Medulla oblongata (tissue), 1 donor: ENCODE results near the gene SYNDIG1.

Experiments used
- DNase-seq: peaks from one replicate; pipeline ENCODE4 v3.0.0-alpha.2; 2015; ENCODE audit errors: extremely low spot score

SYNDIG1 gene

GRCh38 chr20:24470746-24471582, 1.5 kb downstream of the SYNDIG1 start:
- DNase-seq: peak; percentile 69

- DNase-seq: no peak
Measured at GRCh38 chr20:24472426-24472825, 3.0 kb downstream of the SYNDIG1 start.

GRCh38 chr20:24473435-24474223, 4.2 kb downstream of the SYNDIG1 start:
- DNase-seq: peak; percentile 57

- no peak for DNase-seq
Measured at GRCh38 chr20:24477831-24478547, 8.6 kb downstream of the SYNDIG1 start.

DNA sequence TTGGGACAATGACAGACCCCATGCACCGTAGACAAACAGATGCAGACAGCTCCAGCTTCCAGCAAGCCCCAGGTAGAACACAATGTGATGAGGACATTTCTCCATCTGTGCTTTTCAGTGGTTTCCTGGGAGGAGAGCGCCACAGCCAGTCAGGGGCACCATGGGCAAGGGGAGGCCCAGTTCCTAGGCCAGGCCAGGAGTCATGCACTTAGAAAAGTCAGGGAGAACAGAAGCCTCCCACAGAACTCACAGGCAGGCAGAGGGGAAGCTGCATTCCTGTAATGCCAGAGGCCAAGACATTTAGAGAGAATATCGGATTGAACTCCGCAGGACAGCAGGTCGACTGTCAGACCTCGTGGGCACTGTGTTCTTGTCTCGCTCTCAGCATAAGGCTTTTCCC, 9.2 kb downstream of the SYNDIG1 start:
- no peak for DNase-seq

- DNase-seq: no peak
Measured at GRCh38 chr20:24479106-24479505, 9.7 kb downstream of the SYNDIG1 start.

GRCh38 chr20:24479595-24479994, 10.2 kb downstream of the SYNDIG1 start:
- no peak for DNase-seq

DNA sequence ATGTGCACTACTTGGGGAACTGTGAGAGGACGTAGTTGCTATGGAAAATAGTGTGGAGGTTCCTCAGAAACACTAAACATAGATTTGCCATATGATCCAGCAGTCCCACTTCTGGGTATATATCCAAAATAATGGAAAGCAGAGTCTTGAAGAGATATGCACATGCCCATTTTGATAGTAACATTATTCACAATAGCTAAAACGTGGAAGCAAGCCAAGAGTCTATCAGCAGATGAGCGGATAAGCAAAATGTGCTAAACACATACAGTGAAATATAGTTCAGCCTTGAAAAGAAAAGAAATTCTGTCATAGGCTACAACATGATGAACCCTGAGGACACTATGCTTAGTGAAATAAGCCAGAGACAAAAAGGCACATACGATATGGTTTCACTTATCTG, 11.1 kb downstream of the SYNDIG1 start:
- no peak for DNase-seq

DNA sequence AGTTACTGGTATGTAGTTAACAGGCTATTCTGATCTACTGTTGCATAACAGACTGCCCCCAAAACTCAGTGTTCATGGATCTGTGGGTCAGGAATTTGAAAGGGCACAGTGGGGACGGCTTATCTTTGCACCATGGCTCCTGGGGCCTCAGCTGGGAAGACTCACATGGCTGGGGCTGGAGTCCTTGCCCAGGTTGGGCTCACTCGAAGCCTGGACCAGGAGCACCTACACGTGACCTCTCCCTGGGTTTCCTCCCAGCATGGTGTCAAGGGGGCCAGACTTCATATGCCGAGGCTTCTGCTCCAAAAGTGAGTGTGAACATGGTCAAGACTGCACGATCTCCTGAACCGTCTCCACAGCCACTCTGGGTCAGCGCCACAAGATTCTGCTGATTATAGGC, 11.7 kb downstream of the SYNDIG1 start:
- DNase-seq: no peak

GRCh38 chr20:24483435-24484080, 14.1 kb downstream of the SYNDIG1 start:
- DNase-seq: no peak

DNA sequence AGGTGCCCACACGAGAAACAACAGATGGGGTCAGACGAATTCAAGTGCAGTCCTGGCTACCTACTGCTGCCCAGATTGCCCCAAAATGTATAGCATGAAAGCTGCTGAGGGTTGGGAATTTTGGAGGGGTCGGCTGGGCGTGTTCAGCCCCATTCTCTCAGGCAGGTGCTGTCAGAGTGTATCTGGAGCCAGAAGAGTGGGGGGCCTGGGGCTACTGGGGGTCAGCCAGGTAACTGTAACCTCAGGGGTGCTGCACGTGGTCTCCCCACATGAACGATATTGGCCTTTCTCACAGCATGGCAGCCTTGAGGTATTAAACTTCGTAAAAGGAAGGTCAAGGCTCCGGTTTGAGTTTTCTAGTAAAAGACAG, 14.6 kb downstream of the SYNDIG1 start:
- DNase-seq: no peak

- DNase-seq: no peak
Measured at GRCh38 chr20:24485981-24486380, 16.6 kb downstream of the SYNDIG1 start.

DNA sequence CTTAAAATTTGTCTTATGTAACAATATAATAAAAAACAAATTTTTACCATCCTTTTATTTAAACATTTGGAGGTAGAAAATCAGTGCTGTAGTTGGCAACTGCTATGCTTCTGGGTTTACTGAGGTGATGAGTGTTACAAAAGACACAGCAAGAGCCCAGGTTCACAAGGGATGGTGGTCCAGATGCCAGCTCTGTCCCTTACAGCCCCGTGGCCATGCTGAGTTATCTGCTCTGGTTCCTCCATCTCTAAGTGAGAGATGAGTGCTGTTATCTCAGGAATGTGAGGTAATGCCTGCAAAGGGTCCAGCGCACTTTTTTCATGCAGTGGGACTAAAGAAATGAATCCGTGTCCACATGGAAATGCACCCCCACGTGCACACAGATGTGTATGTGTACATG, 17.8 kb downstream of the SYNDIG1 start:
- no peak for DNase-seq

- DNase-seq: no peak
Measured at GRCh38 chr20:24487648-24488047, 18.2 kb downstream of the SYNDIG1 start.

DNA sequence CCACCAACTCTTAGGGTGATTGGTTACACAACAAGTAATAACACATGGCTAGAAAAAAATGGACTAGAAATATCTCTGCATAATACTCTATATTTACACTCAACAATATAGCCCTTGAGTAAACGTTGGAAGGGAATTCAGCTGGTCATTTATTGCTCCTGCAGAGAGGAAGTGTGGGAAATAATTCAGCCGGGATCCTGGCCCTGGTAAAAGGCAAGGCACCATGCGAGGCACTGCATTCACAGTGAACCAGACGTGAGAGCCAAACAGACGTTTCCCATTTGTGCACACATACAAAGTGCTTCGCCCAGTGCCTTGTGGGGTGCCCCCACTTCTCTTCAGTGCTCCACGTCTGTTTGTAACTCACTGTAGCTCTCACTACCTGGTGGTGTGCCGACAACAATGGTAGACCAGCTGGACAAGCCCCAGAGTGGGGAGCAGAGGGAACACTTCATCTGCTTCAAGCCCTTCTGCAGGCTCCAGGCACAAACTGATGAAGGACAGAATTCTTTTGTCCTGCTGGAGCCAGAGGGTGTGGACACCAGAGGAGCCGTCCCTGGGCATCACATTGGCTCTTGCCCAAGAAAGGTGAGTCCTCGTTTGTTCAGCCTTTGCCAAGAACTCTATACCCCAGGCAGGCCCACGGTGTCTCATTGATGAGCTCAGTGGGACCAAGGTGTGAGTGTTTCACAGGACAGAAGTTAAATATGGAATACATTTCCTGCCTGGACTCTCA, 18.8 kb downstream of the SYNDIG1 start:
- no peak for DNase-seq

- no peak for DNase-seq
Measured at GRCh38 chr20:24488800-24489175, 19.4 kb downstream of the SYNDIG1 start.

- DNase-seq: no peak
Measured at GRCh38 chr20:24489193-24489592, 19.8 kb downstream of the SYNDIG1 start.

DNA sequence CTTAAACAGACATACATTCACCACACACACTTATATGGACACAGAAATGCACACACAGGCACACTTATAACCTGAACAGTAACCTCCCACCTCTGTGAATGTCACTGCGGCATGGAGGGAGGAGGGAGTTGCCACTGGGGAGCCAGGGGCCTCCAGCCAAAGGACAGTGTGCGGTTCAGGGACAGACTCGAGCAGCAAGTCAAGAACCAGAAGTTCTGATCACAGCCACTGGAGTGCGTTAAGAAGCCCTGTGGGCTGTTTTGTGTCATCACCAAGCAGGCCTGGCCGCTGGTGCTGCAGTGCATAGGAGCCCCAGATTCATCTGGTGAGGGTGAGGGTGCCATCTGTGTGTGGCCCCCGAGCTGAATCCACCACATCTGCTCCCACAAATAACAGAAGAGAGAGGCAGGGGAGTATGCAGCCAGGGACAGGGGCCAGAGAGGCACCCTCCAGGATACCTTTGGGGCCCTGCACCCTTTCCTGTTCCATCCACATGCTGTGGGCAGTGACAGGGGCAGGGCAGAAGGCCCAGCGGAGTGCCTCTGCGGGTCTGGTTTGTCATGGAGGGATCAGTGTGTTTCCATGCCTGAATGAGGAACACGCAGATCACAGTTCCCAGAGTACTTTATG, 20.3 kb downstream of the SYNDIG1 start:
- no peak for DNase-seq

DNA sequence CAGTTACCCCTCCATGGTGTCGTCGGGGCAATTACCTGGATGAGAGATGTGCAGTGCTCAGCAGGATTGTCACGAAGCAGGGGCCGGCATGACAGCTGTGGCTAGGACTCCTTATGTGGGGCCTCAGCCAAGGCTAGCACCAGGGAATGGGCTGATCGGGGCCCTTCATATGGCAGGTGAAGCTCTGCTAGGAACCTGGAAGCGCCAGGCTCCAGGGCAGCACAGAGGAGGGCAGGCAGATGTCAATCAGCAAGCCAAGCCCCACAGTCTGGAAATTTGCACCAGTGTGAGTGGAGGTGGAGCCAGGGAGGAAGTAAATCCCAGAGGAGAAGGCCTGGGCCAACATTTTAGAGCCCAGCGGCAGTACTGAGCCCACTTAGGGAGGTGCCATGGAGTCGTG, 21.2 kb downstream of the SYNDIG1 start:
- DNase-seq: no peak

DNA sequence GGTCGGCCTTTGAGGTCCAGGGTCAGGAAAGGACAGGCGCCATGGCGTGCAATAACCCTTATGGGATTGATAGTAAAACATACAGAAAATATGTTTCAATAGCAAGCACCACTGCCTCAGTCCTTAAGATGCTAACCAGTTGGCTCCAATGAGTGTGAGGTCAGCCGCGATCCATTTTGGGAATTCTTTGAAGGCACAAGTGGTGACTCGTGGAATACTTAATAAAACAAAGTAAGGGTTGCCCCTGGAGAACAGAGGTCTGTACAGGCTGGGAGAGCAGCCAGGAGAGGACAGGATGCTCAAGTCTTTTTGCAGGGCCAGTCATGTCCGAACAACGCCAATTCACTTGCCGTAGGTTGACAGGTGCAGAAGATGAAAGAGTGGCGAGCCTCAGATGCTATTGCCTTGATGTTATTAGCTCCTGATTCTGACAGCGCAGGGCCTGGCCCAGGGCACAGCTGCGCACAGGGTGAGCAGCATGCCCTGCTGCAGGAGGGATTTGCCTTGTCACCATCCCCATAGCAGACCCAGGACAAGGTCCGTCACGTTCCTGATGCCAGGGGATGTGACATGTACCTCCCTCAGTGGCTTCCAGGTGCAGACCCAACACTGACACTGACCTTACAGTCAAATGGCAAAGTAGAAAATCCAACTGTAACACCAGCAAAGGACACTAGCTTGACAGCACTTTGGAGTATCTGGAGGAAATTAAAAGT, 21.8 kb downstream of the SYNDIG1 start:
- no peak for DNase-seq
